ENCODE results near the gene CMIP.
A peak's percentile ranks its signal among the peaks of the same experiment; 100 is the strongest.
"Not testable (repeated sequence)": the region's sequence is repeated elsewhere in the genome, so short reads cannot be mapped to it uniquely, and the experiment has no call there.

The CMIP gene

DNA sequence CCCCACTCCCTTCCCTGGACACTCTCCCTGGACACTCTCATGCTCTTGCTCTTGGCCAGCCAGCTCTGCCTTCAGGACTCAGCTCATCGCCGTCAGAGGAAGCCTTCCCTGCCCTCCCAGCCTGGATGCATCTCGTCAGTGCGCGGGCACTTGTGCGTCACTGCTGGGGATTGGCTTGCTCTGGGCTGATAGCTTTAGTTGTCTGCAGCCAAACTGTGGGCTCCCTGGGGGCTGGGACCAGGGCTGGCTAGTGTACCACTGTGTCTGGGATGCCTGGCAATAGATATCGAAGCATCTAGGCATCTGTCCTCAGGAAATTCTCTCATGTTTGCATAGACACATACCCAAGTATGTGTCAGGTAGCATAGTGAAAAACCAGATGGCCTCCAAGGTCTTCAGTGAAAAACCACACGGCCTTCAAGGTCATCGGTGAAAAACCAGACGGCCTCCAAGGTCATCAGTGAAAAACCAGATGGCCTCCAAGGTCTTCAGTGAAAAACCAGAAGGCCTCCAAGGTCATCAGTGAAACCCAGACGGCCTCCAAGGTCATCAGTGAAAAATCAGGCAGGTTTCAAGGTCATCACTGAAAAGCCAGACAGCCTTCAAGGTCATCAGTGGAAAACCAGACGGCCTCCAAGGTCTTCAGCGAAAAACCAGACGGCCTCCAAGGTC lies 72.0 kb downstream of the CMIP start:
- no peak for DNase-seq (ENCODE audit: low read depth, low spot score)

DNA sequence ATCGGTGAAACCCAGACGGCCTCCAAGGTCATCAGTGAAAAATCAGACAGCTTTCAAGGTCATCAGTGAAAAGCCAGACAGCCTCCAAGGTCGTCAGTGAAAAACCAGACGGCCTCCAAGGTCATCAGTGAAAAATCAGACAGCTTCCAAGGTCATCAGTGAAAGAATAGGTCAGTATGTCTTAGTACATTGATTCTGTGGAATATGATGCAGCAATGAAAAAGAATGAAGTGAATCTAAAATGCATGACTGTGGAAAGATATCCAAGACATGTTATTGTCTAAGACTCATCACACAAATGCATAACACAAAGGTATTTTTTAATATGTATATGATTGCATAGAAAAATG lies 72.5 kb downstream of the CMIP start:
- DNase-seq (ENCODE audit: low read depth, low spot score), result no peak

DNA sequence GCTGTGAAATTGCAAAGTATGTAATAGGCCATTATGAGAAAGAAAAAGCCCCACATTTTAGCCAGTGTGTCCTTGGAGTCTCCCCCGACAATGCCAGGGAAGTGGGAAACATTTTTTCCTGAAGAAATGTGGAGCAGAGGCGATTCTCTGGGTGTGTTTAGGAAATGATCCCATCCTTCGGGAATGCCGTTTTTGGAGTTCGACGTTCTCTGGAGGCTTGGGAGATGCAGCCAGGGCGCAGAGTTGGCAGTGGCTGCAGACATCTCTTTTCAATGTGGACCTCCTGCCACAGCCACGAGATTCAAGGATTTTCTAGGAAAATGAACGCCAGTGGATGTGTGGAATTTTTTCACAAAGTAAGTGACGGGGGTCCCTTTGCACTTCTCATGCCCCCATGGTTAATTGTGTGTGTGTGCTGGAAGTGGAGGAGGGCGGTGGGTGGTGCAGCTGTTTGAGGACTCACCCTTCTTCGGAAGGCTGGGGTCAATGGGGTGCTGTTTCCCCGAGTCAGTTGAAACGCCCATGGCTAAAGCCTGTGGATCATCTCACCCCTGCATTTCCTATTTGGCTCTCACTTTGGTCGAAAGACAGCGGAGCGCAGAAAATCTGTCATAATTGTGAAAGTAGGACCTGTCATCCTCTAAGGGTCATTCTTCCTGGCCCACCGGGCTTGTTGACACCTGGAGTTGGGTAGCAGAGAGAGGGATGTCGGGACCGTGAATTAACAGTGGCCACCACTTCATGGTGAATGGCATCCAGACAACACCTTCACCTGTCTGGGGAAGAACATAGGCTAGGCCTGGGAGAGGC lies 73.2 kb downstream of the CMIP start:
- no peak for DNase-seq (ENCODE audit: low read depth, low spot score)

DNA sequence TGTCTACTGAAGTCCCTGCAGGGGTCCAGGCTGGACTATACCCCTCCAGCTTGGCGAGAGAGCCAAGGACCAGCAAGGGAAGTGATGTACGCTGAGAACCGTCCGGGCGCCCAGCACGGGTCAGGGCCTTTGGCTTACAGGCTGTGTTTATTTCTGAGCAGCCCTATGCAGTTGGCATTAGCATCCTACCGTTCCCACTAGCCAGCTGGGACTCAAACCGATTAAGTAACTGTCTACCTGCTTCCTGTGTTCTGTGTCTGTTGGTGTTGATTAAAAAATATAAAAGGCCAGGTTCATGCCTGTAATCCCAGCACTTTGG lies 73.8 kb downstream of the CMIP start:
- no peak for DNase-seq (ENCODE audit: low read depth, low spot score)

- no peak for DNase-seq (ENCODE audit: low read depth, low spot score)
These were observed 74.9 kb downstream of the CMIP start for GRCh38 chr16:81519301-81520150.

- DNase-seq (ENCODE audit: low read depth, low spot score), result no peak
These were observed 75.5 kb downstream of the CMIP start for GRCh38 chr16:81520151-81520470.

GRCh38 chr16:81520560-81521135 lies 76.0 kb downstream of the CMIP start:
- DNase-seq (ENCODE audit: low read depth, low spot score), result no peak

DNA sequence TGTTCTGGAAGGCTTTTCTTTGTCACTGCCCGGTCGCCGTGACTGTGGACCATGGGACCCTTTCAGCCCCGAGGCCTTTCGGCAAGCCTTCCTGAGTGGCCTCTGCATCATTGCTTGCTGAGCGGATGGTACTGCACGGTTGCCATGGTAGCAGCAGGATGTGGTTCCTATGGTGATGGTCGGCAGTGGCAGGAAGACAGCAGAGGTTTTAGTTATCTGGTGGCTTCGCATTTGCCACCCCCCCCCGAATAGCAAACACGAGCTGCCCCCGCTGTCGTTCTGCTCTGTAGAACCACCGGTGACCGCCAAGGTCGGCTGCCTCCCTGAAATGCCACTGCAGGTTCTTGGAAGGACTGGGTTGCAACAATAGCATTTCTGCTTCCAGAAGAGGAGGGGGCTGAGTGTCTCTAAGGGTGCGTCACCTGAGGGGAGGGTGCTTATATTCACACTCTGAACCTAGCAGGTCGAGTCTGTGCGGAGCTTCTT lies 76.6 kb downstream of the CMIP start:
- no peak for DNase-seq (ENCODE audit: low read depth, low spot score)

DNA sequence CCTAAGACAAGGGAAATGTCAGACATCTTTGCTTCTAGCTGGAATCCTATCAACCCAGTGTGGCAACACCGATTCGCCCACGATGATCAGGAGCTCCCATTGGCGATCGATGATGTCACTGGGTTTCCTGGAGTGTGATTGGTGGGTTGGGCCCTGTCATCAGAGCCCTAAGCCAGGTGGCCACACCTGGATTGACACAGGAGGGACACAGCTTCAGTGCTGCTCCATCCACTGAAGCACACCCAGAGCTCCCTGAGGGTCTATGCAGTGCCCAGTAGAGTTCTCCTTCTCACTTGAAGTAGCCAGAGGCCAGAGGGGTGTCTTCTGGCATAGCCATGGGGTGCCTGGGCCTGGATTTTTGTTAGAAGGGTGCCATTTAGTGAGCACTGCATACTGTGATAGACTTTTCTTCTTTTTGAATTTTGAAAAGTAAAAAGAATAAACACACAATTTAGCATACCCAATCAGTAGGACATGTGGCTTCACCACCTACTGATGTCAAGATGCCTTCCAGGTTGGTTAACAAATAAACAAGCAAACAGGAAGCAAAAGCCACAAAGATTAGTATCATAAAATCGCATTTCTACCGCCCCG lies 77.6 kb downstream of the CMIP start:
- DNase-seq (ENCODE audit: low read depth, low spot score), result peak; percentile 38

DNA sequence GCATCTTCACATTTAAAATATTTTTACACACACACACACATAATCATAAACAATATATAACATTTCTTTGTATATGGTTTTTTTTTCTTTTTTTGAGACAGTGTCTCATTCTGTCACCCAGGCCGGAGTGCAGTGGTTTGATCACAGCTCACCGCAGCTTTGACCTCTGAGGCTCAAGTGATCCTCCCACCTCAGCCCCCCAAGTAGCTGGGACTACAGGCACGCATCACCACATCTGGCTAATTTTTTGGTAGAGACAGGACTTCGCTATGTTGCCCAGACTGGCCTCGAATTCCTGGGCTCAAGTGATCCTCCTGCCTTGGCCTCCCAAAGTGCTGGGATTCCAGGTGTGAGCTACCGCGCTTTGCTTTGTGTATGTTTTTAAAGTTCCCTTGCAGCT lies 78.2 kb downstream of the CMIP start:
- not testable (repeated sequence) for DNase-seq (ENCODE audit: low read depth, low spot score)

DNA sequence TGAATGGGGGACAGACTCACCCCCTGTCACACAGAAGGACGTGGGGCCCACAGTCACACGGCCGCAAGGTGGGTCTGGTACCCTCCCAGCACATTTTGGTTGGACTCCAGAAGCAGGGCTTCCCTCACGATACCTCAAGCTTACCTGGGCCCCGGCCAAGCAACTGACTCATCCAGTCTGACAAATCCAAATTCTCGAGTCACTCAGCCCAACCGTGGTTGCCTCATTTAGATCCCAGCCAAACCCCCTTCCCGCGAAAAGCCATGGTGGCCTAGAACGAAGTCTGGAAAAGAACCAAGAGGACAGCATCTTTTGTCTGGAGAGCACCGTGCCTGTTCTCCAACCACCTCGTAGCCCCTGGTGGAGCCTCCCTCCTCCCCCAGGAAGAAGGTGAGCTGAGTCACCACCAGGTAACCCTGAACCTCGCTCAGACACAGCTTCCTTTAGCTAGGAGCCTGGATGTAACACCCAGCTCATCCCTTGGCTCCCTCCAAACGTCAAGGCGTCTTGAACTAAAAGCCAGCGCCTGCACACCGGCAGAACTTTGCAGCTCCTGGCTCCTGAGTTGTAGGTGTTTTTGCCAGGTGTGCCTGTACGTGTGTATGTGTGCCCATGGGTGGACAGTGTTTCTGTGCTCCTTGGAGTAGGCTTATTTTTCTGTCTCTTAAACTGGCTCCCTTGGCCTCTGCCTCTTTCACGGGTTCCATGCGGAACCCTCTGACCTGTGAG lies 78.9 kb downstream of the CMIP start:
- no peak for DNase-seq (ENCODE audit: low read depth, low spot score)

DNA sequence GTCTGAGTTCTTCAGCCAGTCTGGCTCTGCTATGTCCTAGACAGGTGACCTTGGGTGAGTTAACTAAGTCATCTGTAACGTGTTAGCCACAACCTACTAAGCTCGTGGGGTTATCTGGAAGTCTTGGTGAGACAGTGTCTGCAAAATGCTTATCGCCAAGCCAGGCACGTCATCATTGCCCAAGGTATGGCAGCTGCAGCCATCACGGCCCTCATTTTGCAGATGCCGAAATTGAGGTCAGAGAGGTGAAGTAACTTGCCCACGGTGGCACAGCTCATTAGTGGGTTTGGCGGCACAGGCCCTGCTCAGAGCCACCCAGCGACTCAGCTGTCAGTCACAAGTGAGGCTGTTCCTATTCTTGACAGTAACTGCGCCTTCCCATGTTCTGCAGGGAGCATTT lies 79.8 kb downstream of the CMIP start:
- no peak for DNase-seq (ENCODE audit: low read depth, low spot score)

DNA sequence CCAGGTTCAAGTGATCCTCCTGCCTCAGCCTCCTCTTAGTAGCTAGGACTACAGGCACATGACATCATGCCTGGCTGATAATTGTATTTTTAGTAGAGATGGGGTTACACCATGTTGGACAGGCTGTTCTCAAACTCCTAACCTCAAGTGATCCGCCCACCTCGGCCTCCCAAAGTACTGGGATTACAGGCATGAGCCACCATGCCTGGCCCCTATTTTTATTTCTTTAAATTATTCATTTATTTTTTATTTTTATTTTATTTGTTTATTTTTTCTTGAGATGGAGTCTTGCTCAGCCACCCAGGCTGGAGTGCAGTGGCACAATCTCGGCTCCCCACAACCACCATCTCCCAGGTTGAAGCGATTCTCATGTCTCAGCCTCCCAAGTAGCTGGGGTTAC lies 80.3 kb downstream of the CMIP start:
- DNase-seq (ENCODE audit: low read depth, low spot score), result not testable (repeated sequence)

- DNase-seq (ENCODE audit: low read depth, low spot score), result no peak
These were observed 81.6 kb downstream of the CMIP start for GRCh38 chr16:81526199-81526598.

- no peak for DNase-seq (ENCODE audit: low read depth, low spot score)
These were observed 82.3 kb downstream of the CMIP start for GRCh38 chr16:81526935-81527334.

DNA sequence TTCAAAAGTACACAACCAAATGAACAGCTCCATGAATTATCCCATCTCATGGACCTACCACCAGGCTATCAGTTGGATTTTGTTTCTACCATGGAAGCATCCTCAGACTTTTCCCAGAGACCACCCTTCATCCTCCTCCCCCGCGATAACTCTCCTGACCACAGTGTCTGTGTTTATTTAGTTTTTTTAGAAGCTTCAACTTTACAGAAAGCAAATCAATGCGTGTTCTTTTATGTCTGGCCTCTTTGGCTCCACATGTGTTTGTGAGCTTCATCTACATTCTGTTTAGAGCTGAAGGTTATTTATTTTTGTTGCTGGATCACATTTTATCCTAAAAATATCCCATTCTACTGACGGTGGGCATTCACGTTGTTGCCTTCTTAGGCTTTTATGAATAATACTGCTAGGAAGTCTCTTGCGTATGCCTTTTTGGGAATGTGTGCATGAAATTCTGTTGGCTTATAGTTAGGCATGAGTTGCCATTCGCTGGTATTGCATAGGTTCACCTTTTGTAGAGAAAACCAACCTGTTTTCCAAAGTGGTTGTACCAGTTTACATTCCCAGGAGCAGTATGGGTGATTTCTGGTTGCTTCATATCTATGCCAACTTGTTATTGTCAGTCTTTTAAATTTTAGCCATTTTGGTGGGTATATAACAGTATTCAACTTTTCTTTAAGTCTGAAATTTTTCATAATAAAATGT lies 83.0 kb downstream of the CMIP start:
- no peak for DNase-seq (ENCODE audit: low read depth, low spot score)

DNA sequence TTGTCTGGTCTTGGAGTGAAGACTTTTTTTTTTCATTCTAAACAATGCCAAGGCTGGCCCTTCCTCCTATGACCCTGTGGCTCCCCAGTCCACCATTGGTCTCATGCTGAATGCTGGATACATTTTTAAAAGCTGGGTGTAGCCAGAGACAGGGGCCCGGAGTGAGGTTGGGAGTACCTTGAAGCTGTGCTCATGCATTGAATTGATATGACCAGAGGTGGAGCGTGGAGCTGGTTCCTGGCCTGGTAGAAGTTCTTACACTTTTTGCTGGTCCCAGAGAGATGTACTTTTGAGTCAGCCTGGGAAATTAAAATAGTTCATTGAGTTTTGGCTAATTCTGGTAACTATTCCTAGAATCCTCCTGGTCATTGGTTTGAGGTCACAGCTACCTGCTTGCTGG lies 83.6 kb downstream of the CMIP start:
- no peak for DNase-seq (ENCODE audit: low read depth, low spot score)

- no peak for DNase-seq (ENCODE audit: low read depth, low spot score)
These were observed 85.7 kb downstream of the CMIP start for GRCh38 chr16:81530296-81530721.

GRCh38 chr16:81530814-81531213 lies 86.2 kb downstream of the CMIP start:
- DNase-seq (ENCODE audit: low read depth, low spot score), result no peak

DNA sequence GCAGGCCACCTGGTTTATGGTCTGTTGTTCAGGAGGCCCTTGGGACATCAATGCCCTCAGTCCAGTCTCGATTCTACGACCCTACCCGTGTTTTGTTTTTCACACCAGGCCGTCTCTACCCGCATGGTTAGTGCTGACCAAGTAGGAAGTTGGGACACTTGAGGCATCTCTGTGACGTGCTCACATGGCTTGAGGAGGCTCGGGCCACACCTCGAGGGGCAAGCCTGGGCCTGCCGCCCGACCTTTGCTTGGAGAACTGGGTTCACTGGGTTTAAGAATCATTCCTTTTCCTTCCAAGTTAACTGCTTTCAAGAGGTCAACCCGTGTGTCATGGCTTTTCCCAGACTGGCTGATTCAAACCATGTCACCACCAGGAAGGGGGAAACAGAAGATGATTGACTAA lies 86.8 kb downstream of the CMIP start:
- no peak for DNase-seq (ENCODE audit: low read depth, low spot score)
